Loucy (cell line): Measurements from ENCODE around the gene SETBP1.

Source experiments
- H2AFZ ChIP-seq: fragments of 200-600 bp; sonication (generic); 2 replicates; pipeline ENCODE4 v1.6.0; 2016; ENCODE audit warnings: antibody characterized with exemption, mild to moderate bottlenecking, low read length, moderate library complexity
- H3F3A ChIP-seq: fragments of 200-600 bp; 2 replicates; pipeline ENCODE4 v1.6.0; 2016; ENCODE audit warnings: antibody characterized with exemption, low read depth, mild to moderate bottlenecking
- H3K27me3 ChIP-seq: fragments of 200-600 bp; sonication (generic); 2 replicates; pipeline ENCODE4 v1.6.1; 2014; ENCODE audit warnings: low read length, mild to moderate bottlenecking; ENCODE audit not compliant: insufficient read depth, poor library complexity, severe bottlenecking
- H3K36me3 ChIP-seq: fragments of 200-600 bp; sonication (generic); 2 replicates; pipeline ENCODE4 v1.6.1; 2016; ENCODE audit warnings: low read length; ENCODE audit not compliant: insufficient read depth
- H3K4me1 ChIP-seq: fragments of 200-600 bp; sonication (generic); 2 replicates; pipeline ENCODE4 v1.5.1; 2014; ENCODE audit warnings: low read length, mild to moderate bottlenecking; ENCODE audit not compliant: insufficient read depth, poor library complexity, severe bottlenecking
- H3K4me2 ChIP-seq: fragments of 200-600 bp; sonication (generic); 2 replicates; pipeline ENCODE4 v1.6.0; 2014; ENCODE audit warnings: antibody characterized with exemption, low read length, low read depth, mild to moderate bottlenecking; ENCODE audit not compliant: poor library complexity, severe bottlenecking
- H3K4me3 ChIP-seq: fragments of 200-600 bp; sonication (generic); 2 replicates; pipeline ENCODE4 v1.5.1; 2014; ENCODE audit warnings: low read length, mild to moderate bottlenecking, mixed read lengths; ENCODE audit not compliant: poor library complexity, severe bottlenecking
- H3K79me2 ChIP-seq: fragments of 200-600 bp; sonication (generic); 2 replicates; pipeline ENCODE4 v1.6.1; 2014; ENCODE audit warnings: low read length; ENCODE audit not compliant: insufficient read depth
- H3K9ac ChIP-seq: fragments of 200-600 bp; sonication (generic); 2 replicates; pipeline ENCODE4 v1.6.0; 2014; ENCODE audit warnings: mild to moderate bottlenecking, low read depth, low read length, moderate library complexity; ENCODE audit not compliant: poor library complexity, severe bottlenecking
- H3K9me2 ChIP-seq: fragments of 200-600 bp; sonication (generic); replicated peaks from 2 replicates; pipeline ENCODE4 v1.6.1; 2016; ENCODE audit warnings: low read depth, low read length, mixed read lengths
- H3K9me3 ChIP-seq: fragments of 200-600 bp; sonication (generic); 2 replicates; pipeline ENCODE4 v1.6.1; 2014; ENCODE audit warnings: mild to moderate bottlenecking, antibody characterized with exemption, low read length, low read depth; ENCODE audit not compliant: insufficient read depth
- H4K20me1 ChIP-seq: fragments of 200-600 bp; sonication (generic); 2 replicates; pipeline ENCODE4 v1.6.0; 2014; ENCODE audit warnings: antibody characterized with exemption, low read length, mild to moderate bottlenecking; ENCODE audit not compliant: insufficient read depth, poor library complexity, severe bottlenecking
- CTCF ChIP-seq: fragments of 200-600 bp; sonication (generic); conservative IDR thresholded peaks from 2 replicates; pipeline ENCODE4 v1.5.1; 2014; ENCODE audit warnings: mild to moderate bottlenecking, antibody characterized with exemption, low read length
- EZH2phosphoT487 ChIP-seq: fragments of 200-600 bp; IDR thresholded peaks from 2 replicates; pipeline ENCODE4 v1.6.1; 2018; ENCODE audit warnings: antibody characterized with exemption, mild to moderate bottlenecking, moderate library complexity, borderline replicate concordance

SETBP1 gene

DNA sequence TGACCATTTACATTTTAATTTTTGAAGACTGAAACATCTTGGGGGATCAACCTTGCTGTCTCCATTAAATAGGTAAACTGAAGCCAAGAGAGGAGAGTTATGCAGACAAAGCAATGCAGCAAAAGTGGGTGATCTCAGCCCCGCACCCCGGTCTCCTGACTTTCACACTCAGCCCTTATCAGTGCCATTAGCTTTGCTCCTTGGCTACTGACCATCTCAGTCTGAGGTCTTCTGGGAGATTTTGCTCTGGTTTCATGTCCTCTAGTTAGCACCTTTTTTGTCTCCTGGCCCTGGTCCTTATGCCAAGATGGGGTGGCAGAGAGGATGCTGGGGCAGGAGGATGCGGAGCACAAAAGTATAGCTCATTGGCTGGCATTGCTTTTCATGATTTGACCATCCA is 61.4 kb downstream of the SETBP1 start:
- Histone ChIP-seq H3K9ac (no peak overlapping the region), H3K4me3 (no peak overlapping the region), H3K27me3 (no peaks in the 10 kb centered on the region), H3K4me1 (peaks cover 5% of the 10 kb centered on the region), H3K79me2 (peaks cover 54% of the 10 kb centered on the region; the same call in 1 of the 2 replicates), H3K36me3 (peaks cover 27% of the 10 kb centered on the region), H2AFZ (no peak overlapping the region), H3K4me2 (no peak overlapping the region), H3K9me2 (no peaks in the 10 kb centered on the region), H3K9me3 (no peaks in the 10 kb centered on the region), H4K20me1 (no peaks in the 10 kb centered on the region), H3F3A (no peaks in the 10 kb centered on the region)
- TF ChIP-seq EZH2phosphoT487 (no peak), CTCF (no peak)

GRCh38 chr18:44742718-44743311 is 62.1 kb downstream of the SETBP1 start:
- TF ChIP-seq EZH2phosphoT487: no peak
- TF ChIP-seq CTCF: no peak
- H4K20me1 ChIP-seq: no peaks in the 10 kb centered on the region
- H3K27me3 ChIP-seq: no peaks in the 10 kb centered on the region
- peaks cover 6% of the 10 kb centered on the region for H3K4me1 ChIP-seq
- H3K79me2 ChIP-seq: peaks cover 50% of the 10 kb centered on the region; the same call in 1 of the 2 replicates
- H2AFZ ChIP-seq: no peak overlapping the region
- H3K4me3 ChIP-seq: no peak overlapping the region
- H3K9me3 ChIP-seq: no peaks in the 10 kb centered on the region
- H3K36me3 ChIP-seq: peaks cover 20% of the 10 kb centered on the region
- H3K4me2 ChIP-seq: no peak overlapping the region
- H3F3A ChIP-seq: no peaks in the 10 kb centered on the region
- H3K9me2 ChIP-seq: no peaks in the 10 kb centered on the region
- no peak overlapping the region for H3K9ac ChIP-seq

DNA sequence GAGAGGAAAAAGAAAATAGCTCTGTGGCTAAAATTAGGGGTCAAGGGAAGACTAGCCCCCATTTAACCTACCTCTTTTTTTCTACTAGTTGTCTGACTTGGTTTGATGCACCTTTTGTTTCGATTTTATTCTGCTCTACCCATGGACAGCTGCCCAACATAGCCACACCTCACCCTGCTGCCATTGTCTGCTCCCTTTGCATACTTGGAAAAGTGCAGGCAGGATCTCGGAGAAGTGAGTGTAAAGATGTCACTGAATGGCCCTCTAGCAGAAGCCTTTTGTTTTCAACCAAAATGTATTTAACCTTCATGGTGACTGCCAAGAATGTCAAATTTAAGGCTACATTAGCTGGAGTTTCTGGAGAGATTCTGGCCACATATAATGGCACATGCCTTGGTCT is 62.9 kb downstream of the SETBP1 start:
- Histone ChIP-seq H3K9me2 (no peaks in the 10 kb centered on the region), H3K4me1 (peaks cover 6% of the 10 kb centered on the region), H3K36me3 (peaks cover 18% of the 10 kb centered on the region; the same call in 1 of the 2 replicates), H3K27me3 (no peaks in the 10 kb centered on the region), H3F3A (no peaks in the 10 kb centered on the region), H3K9ac (no peak overlapping the region), H3K4me3 (no peak overlapping the region), H3K4me2 (no peak overlapping the region), H2AFZ (no peak overlapping the region), H3K79me2 (peaks cover 53% of the 10 kb centered on the region; the same call in 1 of the 2 replicates), H3K9me3 (no peaks in the 10 kb centered on the region), H4K20me1 (no peaks in the 10 kb centered on the region)
- TF ChIP-seq CTCF (no peak), EZH2phosphoT487 (no peak)
